ENCODE measurements around the gene NCK1. TPM values are rescaled to one million over a fixed set of nuclear protein-coding genes. Genes with fewer than 3 reads are reported as not detected.

NCK1 gene
- polyA plus RNA-seq (2012; ENCODE audit: insufficient read length, low read depth): 17.8 TPM

- TF ChIP-seq POLR2AphosphoS5 (IDR thresholded peaks at IDR 0.05; ENCODE audit: low read depth, low read length) (peak; percentile 84), FOXP2 (optimal IDR thresholded peaks at IDR 0.05; ENCODE audit: borderline replicate concordance, extremely low read depth, extremely low read length, insufficient read depth) (peak; percentile 71), TAF1 (IDR thresholded peaks at IDR 0.05; ENCODE audit: borderline replicate concordance, insufficient read depth, low read length) (0 out of 2 replicates have a peak, but pooled peaks have one; percentile 60), SIN3A (IDR thresholded peaks at IDR 0.05; ENCODE audit: borderline replicate concordance, insufficient read depth, low read length) (no peak), REST (IDR thresholded peaks at IDR 0.05; ENCODE audit: insufficient read depth in 1 of 2, low read depth in 2 of 2, low read length in 2 of 2) (no peak)
These were observed at the start of gene NCK1 for GRCh38 chr3:136861890-136862616. TSS of gene NCK1 (plus strand) at chr3:136862208. CDS start at chr3:136928002, 65,794 bp downstream.

DNA sequence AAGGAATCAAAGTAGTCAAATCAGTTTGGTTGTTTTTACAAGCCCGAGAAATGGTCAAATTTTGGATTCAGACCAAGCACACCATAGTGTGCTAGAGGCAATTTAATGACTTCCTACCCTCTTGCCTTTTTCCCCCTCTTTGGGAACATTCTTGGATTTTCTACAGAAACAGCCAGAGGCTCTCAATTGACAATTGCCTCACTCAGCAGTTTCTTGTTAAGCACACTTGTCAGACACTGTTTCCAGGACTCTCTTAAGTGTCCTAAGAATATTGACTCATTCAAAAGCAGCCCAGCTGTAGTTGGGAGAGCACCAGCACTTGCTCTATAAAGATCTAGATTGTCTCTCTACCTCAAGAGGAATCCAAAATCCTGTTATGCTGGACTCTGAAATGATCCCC, 44.6 kb upstream of the NCK1 start:
- TF ChIP-seq FOXP2 (optimal IDR thresholded peaks at IDR 0.05; ENCODE audit: borderline replicate concordance, extremely low read depth, extremely low read length, insufficient read depth) (no peak), REST (IDR thresholded peaks at IDR 0.05; ENCODE audit: insufficient read depth in 1 of 2, low read depth in 2 of 2, low read length in 2 of 2) (no peak), POLR2AphosphoS5 (IDR thresholded peaks at IDR 0.05; ENCODE audit: low read depth, low read length) (no peak), SIN3A (IDR thresholded peaks at IDR 0.05; ENCODE audit: borderline replicate concordance, insufficient read depth, low read length) (no peak), TAF1 (IDR thresholded peaks at IDR 0.05; ENCODE audit: borderline replicate concordance, insufficient read depth, low read length) (no peak)

DNA sequence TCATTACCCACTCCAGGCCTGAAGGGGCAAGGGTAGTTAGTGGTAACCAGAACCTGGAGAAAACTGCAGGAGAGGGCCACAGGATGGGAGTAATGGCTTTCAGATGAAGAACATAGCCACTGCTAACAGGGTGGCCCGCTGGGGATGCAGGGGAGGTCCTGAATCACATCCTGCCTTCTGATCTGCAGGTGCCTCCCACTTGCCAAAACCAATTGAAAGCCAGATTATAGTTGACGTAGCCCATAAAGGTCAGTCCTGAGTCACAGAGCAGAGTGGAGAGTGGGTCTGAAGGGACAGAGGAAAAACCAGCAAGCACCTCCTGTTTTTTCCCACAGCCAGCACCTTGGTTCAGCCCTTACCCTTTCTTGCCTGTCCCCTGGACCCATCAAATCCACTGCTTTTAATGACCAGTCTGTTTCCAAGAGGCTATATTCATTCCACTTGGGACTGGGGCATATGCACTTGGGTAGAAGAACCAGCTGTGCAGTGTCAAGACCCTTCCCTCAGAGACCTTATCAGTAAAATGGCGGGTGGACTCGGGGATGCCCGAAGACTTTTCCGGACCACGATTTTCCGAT, 43.7 kb upstream of the NCK1 start:
- TF ChIP-seq TAF1 (IDR thresholded peaks at IDR 0.05; ENCODE audit: borderline replicate concordance, insufficient read depth, low read length): peak; percentile 74; the same call in 1 of the 2 replicates
- TF ChIP-seq REST (IDR thresholded peaks at IDR 0.05; ENCODE audit: insufficient read depth in 1 of 2, low read depth in 2 of 2, low read length in 2 of 2): 0 out of 4 replicates have a peak, but pooled peaks of 1 of the 2 experiments have one; percentile 33
- TF ChIP-seq FOXP2 (optimal IDR thresholded peaks at IDR 0.05; ENCODE audit: borderline replicate concordance, extremely low read depth, extremely low read length, insufficient read depth): peak; percentile 16
- peak; percentile 6; the same call in 1 of the 2 replicates for TF ChIP-seq SIN3A (IDR thresholded peaks at IDR 0.05; ENCODE audit: borderline replicate concordance, insufficient read depth, low read length)
- peak; percentile 70 for TF ChIP-seq POLR2AphosphoS5 (IDR thresholded peaks at IDR 0.05; ENCODE audit: low read depth, low read length)

DNA sequence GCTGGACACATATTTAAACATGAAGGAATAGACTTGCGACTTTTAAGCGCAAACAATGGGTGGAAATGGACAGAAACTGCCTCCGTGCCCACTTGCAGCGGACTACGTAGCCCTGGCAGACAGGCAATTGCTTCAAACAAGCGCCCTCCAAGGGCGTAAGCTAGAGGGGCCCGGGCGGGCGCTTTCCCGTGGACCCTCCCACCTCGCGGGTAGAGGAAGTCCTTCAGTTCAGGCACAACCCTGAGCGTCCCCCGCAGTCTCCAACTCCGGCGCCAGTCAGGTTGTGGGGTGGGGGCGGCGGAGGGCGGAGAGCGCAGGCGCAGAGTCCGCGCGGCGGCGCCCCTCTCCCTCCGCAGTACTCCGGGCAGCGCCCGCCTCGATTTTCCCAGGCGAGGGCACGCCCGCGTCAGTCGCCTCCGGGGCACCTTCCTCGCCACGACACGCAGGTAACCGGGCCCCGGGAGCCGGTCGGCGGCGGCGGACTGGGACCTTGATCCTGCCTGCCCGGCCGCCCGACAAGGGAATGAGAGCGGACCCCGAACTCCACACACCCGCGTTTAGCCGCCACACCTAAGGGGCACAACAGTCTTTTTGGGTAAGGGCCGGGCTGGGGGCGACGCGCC, 43.1 kb upstream of the NCK1 start, which contains the start of gene SLC35G2:
SLC35G2 (plus strand) TSS at position 358 of the 623 bp plus-strand sequence. CDS start 35,335 bp downstream, outside the sequence.
- TF ChIP-seq FOXP2 (optimal IDR thresholded peaks at IDR 0.05; ENCODE audit: borderline replicate concordance, extremely low read depth, extremely low read length, insufficient read depth): no peak
- TF ChIP-seq REST (IDR thresholded peaks at IDR 0.05; ENCODE audit: insufficient read depth in 1 of 2, low read depth in 2 of 2, low read length in 2 of 2): 0 out of 4 replicates have a peak, but pooled peaks of 1 of the 2 experiments have one; percentile 34
